Right kidney (tissue), 1 donor: ENCODE data around the gene SBNO2.

Experiments
- DNase-seq: peaks from one replicate; pipeline ENCODE4 v3.0.0-alpha.2; 2016

SBNO2 gene

GRCh38 chr19:1105008-1105872, 68.8 kb downstream of the SBNO2 start:
- DNase-seq = no peak

GRCh38 chr19:1104311-1105007, 69.6 kb downstream of the SBNO2 start:
- DNase-seq = peak; percentile 81

GRCh38 chr19:1103708-1104310, 70.3 kb downstream of the SBNO2 start, which contains the start of gene GPX4:
GPX4 (plus strand) TSS chr19:1103994; CDS start chr19:1104044, 50 bp downstream.
- DNase-seq = peak; percentile 96

- DNase-seq = no peak
Observed at GRCh38 chr19:1103132-1103707, 70.8 kb downstream of the SBNO2 start.

- DNase-seq = no peak
Observed at GRCh38 chr19:1102407-1103131, 71.5 kb downstream of the SBNO2 start.

- DNase-seq = peak; percentile 42
Observed at GRCh38 chr19:1101337-1101698, 72.8 kb downstream of the SBNO2 start.

- no peak for DNase-seq
Observed at GRCh38 chr19:1098177-1099051, 75.7 kb downstream of the SBNO2 start.

- no peak for DNase-seq
Observed at GRCh38 chr19:1097810-1098176, 76.3 kb downstream of the SBNO2 start.

GRCh38 chr19:1094978-1095701, 78.9 kb downstream of the SBNO2 start, which contains the start of gene POLR2E:
POLR2E (minus strand) TSS chr19:1095375; CDS start chr19:1095315, 60 bp downstream.
- peak; percentile 93 for DNase-seq

GRCh38 chr19:1094655-1094977, 79.5 kb downstream of the SBNO2 start:
- DNase-seq = no peak

- no peak for DNase-seq
Observed at GRCh38 chr19:1093811-1094553, 80.1 kb downstream of the SBNO2 start.

GRCh38 chr19:1093330-1093729, 80.7 kb downstream of the SBNO2 start:
- DNase-seq = no peak

GRCh38 chr19:1091544-1092175, 82.4 kb downstream of the SBNO2 start:
- DNase-seq = no peak

- no peak for DNase-seq
Observed at GRCh38 chr19:1090731-1091543, 83.1 kb downstream of the SBNO2 start.

- no peak for DNase-seq
Observed at GRCh38 chr19:1089891-1090290, 84.2 kb downstream of the SBNO2 start.

- no peak for DNase-seq
Observed at GRCh38 chr19:1089126-1089771, 84.8 kb downstream of the SBNO2 start.

GRCh38 chr19:1088416-1089010, 85.6 kb downstream of the SBNO2 start:
- no peak for DNase-seq
